ENCODE measurements around the gene DAB2IP. TPM values are rescaled to one million over a fixed set of nuclear protein-coding genes. Genes with fewer than 3 reads are reported as not detected.

DAB2IP gene
- total RNA-seq, 1 experiment from 2014 or later: 56.3 TPM

DNA sequence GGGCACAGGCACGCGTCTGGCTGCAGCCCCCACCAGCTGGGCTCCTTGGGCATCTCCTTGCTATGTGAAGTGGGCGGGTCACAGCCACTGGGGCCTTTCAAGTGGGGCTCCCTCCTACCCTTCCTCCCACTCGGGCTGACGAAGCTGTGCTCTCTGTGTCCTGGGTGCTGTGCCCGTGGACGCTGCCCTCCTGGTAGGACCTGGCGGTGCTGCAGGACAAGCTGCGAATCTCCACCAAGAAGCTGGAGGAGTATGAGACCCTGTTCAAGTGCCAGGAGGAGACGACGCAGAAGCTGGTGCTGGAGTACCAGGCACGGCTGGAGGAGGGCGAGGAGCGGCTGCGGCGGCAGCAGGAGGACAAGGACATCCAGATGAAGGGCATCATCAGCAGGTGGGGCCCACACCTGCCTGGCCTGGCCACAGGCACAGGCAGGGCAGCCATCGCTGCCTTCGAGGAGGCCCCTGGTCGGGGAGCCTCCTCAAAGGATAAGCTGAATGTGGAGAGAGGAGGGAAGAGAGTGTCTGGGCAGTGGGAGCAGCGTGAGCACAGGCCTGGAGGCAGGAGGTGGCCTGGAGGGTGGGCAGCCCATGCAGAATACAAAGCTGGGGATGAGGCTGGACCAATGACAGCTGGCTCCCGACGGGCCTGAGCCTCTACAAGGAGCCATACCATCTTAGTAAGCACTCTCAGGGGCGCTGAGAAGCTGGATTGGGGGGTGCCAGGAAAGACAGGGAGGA is 124.7 kb downstream of the DAB2IP start:
- no peak for DNase-seq
- Mint-ChIP-seq H3K36me3 (ENCODE audit: insufficient read depth, unreplicated experiment) (peaks cover 21% of the 10 kb centered on the region), H3K4me1 (ENCODE audit: low read depth, unreplicated experiment) (no peaks in the 10 kb centered on the region), H3K27me3 (ENCODE audit: unreplicated experiment) (no peaks in the 10 kb centered on the region), H3K27ac (ENCODE audit: unreplicated experiment) (peak overlapping the region; percentile 8), H3K9me3 (ENCODE audit: low read depth, unreplicated experiment) (no peaks in the 10 kb centered on the region), H3K4me3 (ENCODE audit: low read depth, unreplicated experiment) (no peak overlapping the region)
- intact Hi-C loops (cut with micrococcal nuclease; ENCODE audit: unreplicated experiment): no loop called here
- BruUV-seq (replicated peaks): no TSS peak
- CTCF ChIA-PET: no interaction called here
- TF ChIP-seq, protein P1, sequence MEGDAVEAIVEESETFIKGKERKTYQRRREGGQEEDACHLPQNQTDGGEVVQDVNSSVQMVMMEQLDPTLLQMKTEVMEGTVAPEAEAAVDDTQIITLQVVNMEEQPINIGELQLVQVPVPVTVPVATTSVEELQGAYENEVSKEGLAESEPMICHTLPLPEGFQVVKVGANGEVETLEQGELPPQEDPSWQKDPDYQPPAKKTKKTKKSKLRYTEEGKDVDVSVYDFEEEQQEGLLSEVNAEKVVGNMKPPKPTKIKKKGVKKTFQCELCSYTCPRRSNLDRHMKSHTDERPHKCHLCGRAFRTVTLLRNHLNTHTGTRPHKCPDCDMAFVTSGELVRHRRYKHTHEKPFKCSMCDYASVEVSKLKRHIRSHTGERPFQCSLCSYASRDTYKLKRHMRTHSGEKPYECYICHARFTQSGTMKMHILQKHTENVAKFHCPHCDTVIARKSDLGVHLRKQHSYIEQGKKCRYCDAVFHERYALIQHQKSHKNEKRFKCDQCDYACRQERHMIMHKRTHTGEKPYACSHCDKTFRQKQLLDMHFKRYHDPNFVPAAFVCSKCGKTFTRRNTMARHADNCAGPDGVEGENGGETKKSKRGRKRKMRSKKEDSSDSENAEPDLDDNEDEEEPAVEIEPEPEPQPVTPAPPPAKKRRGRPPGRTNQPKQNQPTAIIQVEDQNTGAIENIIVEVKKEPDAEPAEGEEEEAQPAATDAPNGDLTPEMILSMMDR (IDR thresholded peaks at IDR 0.05; ENCODE audit: unreplicated experiment): no peak

DNA sequence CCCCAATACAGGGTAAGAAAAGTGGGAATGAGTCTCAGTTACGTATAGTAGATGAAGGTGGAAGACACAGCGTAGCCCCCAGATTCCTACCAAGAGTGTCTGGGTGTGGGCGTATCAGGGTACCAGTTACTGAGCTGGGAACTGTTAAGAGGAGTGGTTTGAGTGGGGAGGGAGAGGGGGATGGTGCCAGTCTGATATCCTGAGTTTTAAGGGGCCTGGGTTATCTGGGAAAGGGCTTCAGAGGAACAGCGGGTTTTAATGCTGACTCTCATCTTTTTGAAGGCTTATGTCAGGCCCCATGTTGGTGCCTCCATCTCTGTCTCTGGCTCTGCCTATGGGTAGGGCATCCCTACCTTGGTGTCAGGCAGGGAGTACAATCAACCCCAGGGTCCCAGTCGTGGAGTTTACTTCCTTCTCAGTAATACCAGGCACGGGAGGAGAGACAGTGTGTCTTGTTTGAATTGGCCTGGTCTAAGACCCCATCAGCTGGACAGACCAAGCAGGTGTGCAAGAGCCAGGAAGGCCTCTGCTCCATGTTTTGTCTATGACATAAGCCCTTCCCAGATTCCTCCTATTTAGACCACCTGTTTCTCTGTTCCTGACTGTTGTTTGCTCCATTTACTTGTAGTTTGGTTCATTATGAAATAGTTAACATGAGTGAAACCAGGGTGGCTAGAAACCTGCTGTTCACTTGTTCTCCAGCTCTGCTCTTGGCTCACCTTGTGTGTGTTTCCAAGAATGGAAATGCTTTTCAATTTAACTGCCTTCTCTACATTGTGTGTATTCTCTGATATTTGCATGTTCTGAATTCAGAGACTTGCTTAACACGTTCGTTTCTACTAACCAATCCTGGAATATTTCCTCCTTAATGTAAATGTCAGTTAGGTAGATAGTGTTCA is 125.6 kb downstream of the DAB2IP start:
- CTCF ChIA-PET: no interaction called here

DNA sequence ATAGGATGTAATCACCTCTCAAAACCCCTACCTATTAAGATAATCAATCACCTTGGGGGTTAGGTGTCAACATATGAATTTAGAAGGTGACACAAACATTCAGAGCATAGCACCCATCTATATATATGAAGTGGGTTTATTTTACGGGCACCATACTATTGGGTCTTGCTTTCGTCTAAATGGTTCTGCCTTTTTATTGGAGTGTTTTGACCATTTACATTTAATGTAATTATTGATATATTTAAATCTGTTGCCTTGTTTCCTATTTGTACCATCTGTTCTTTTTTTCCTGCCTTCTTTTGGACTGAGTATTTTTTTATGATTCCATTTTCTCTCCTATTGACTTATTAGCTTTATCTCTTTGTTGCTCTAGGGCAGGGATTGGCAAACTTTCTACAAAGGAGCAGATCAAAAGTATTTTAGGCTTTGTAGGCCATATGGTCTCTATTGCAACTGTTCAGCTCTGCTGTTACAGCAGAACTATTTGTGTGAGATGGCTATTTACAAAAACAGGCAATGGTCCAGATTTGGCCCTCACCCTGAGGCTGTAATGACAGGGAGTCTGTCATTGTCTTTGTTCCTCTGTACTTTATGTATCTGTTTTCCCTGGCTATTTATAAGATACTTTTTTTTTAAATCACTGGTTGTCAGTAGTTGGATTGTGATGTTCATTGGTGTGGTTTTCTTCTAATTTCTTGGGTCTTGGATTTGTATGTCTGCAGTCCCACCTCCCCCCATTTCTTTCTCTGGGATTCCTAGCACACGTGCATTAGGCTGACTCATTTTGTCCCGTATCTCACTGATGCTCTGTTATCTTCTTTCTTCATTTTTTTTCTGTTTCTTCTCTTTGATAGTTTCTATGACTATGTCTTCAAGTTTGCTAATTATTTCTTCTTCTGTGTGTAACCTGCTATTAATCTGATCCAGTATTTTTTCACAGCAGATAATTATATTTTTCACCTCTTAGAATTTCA is 127.1 kb downstream of the DAB2IP start:
- peaks cover 20% of the 10 kb centered on the region for H3K36me3 Mint-ChIP-seq (ENCODE audit: insufficient read depth, unreplicated experiment)
- CTCF ChIA-PET: no interaction called here

More for the DNA sequence above, 125.6 kb downstream of the DAB2IP start:
- no TSS peak for BruUV-seq (replicated peaks)
- no peak for DNase-seq
- Mint-ChIP-seq H3K4me1 (ENCODE audit: low read depth, unreplicated experiment) (no peaks in the 10 kb centered on the region), H3K27me3 (ENCODE audit: unreplicated experiment) (no peaks in the 10 kb centered on the region), H3K9me3 (ENCODE audit: low read depth, unreplicated experiment) (no peaks in the 10 kb centered on the region), H3K36me3 (ENCODE audit: insufficient read depth, unreplicated experiment) (peaks cover 24% of the 10 kb centered on the region), H3K4me3 (ENCODE audit: low read depth, unreplicated experiment) (no peak overlapping the region), H3K27ac (ENCODE audit: unreplicated experiment) (no peak overlapping the region)
- TF ChIP-seq, protein P1 (IDR thresholded peaks at IDR 0.05; ENCODE audit: unreplicated experiment): no peak
- intact Hi-C loops (cut with micrococcal nuclease; ENCODE audit: unreplicated experiment): no loop called here

More for the DNA sequence above, 127.1 kb downstream of the DAB2IP start:
- no peak overlapping the region for H3K4me3 Mint-ChIP-seq (ENCODE audit: low read depth, unreplicated experiment)
- DNase-seq: no peak
- TF ChIP-seq, protein P1 (IDR thresholded peaks at IDR 0.05; ENCODE audit: unreplicated experiment): no peak
- no peak overlapping the region for H3K27ac Mint-ChIP-seq (ENCODE audit: unreplicated experiment)
- no TSS peak for BruUV-seq (replicated peaks)
- no peaks in the 10 kb centered on the region for H3K4me1 Mint-ChIP-seq (ENCODE audit: low read depth, unreplicated experiment)
- intact Hi-C loops (cut with micrococcal nuclease; ENCODE audit: unreplicated experiment): no loop called here
- H3K9me3 Mint-ChIP-seq (ENCODE audit: low read depth, unreplicated experiment): no peaks in the 10 kb centered on the region
- no peaks in the 10 kb centered on the region for H3K27me3 Mint-ChIP-seq (ENCODE audit: unreplicated experiment)

Measured in Calu3 (cell line).